Neural progenitor cell (in vitro differentiated cells): ENCODE data around the gene GSG1L. TPM values are rescaled to one million over a fixed set of nuclear protein-coding genes. Genes with fewer than 3 reads are reported as not detected.

ENCODE experiments used
- DNase-seq: peaks from one replicate; pipeline ENCODE4 v3.0.0-alpha.2; 2016; ENCODE audit warnings: low spot score
- H2AFZ ChIP-seq: fragments of 200-600 bp; sonication (generic); replicated peaks from 2 replicates; pipeline ENCODE4 v1.6.1; 2016; ENCODE audit warnings: antibody characterized with exemption
- H3F3A ChIP-seq: fragments of 200-600 bp; sonication (generic); 2 replicates; pipeline ENCODE4 v1.6.1; 2016; ENCODE audit warnings: antibody characterized with exemption, low read depth
- H3K27ac ChIP-seq: fragments of 200-600 bp; sonication (generic); 2 replicates; pipeline ENCODE4 v1.5.1; 2016; ENCODE audit warnings: mild to moderate bottlenecking
- H3K27me3 ChIP-seq: fragments of 200-600 bp; sonication (generic); 2 replicates; pipeline ENCODE4 v1.6.1; 2016; ENCODE audit warnings: mild to moderate bottlenecking, moderate library complexity
- H3K36me3 ChIP-seq: fragments of 200-600 bp; sonication (generic); 2 replicates; pipeline ENCODE4 v1.5.1; 2016
- H3K4me1 ChIP-seq: fragments of 200-600 bp; sonication (generic); 2 replicates; pipeline ENCODE4 v1.6.1; 2016; ENCODE audit warnings: mixed run types
- H3K4me2 ChIP-seq: fragments of 200-600 bp; sonication (generic); 2 replicates; pipeline ENCODE4 v1.6.1; 2016
- H3K4me3 ChIP-seq: fragments of 200-600 bp; sonication (generic); 2 replicates; pipeline ENCODE4 v1.5.1; 2016
- H3K79me2 ChIP-seq: fragments of 200-600 bp; sonication (generic); 2 replicates; pipeline ENCODE4 v1.6.1; 2016; ENCODE audit warnings: low read depth
- H3K9ac ChIP-seq: fragments of 200-600 bp; sonication (generic); 2 replicates; pipeline ENCODE4 v1.6.1; 2016
- H3K9me3 ChIP-seq: fragments of 200-600 bp; sonication (generic); 2 replicates; pipeline ENCODE4 v1.5.1; 2016; ENCODE audit warnings: low read depth
- H4K20me1 ChIP-seq: fragments of 200-600 bp; sonication (generic); 2 replicates; pipeline ENCODE4 v1.6.1; 2016; ENCODE audit warnings: low read depth
- H3K27ac Mint-ChIP-seq: 3 replicates; pipeline ENCODE4 v1.8.0; 2021; ENCODE audit warnings: mixed read lengths
- H3K27me3 Mint-ChIP-seq: 2 replicates; pipeline ENCODE4 v1.8.0; 2022; ENCODE audit warnings: low read depth, mild to moderate bottlenecking, inconsistent platforms, moderate library complexity, mixed read lengths; ENCODE audit not compliant: insufficient read depth
- H3K36me3 Mint-ChIP-seq: 3 replicates; pipeline ENCODE4 v1.8.0; 2021; ENCODE audit warnings: mixed read lengths
- H3K4me1 Mint-ChIP-seq: 3 replicates; pipeline ENCODE4 v1.8.0; 2021; ENCODE audit warnings: mixed read lengths
- H3K4me3 Mint-ChIP-seq: 3 replicates; pipeline ENCODE4 v1.8.0; 2021; ENCODE audit warnings: mild to moderate bottlenecking, moderate library complexity, mixed read lengths
- H3K9me3 Mint-ChIP-seq: 3 replicates; pipeline ENCODE4 v1.8.0; 2020; ENCODE audit warnings: mixed read lengths
- CTCF ChIP-seq: fragments of 200-600 bp; sonication (generic); IDR thresholded peaks from 2 replicates; pipeline ENCODE4 v1.5.1; 2017; ENCODE audit warnings: antibody characterized with exemption, mild to moderate bottlenecking
- EZH2 ChIP-seq: fragments of 200-600 bp; sonication (generic); IDR thresholded peaks from 2 replicates; pipeline ENCODE4 v1.6.1; 2017; ENCODE audit warnings: antibody characterized with exemption, mild to moderate bottlenecking, moderate library complexity
- EZH2phosphoT487 ChIP-seq: fragments of 200-600 bp; sonication (generic); IDR thresholded peaks from 2 replicates; pipeline ENCODE4 v1.6.1; 2017; ENCODE audit warnings: antibody characterized with exemption
- total RNA-seq: library from RNA; depleted of rRNA; stranded (reverse); fragments of >200 nt; gene quantifications from 2 replicates; pipeline ENCODE4 v1.2.3, GENCODE V29; 2015; ENCODE audit warnings: low replicate concordance

The GSG1L gene
- total RNA-seq, 1 donor from 2014 or later = not detected

- H3K79me2 ChIP-seq = no peaks in the 10 kb centered on the region
- H3K4me3 ChIP-seq = no peak overlapping the region
- no peaks in the 10 kb centered on the region for H3K27me3 ChIP-seq
- no peaks in the 10 kb centered on the region for H3K9me3 ChIP-seq
- H3F3A ChIP-seq = no peaks in the 10 kb centered on the region
- no peaks in the 10 kb centered on the region for H3K36me3 ChIP-seq
- Mint-ChIP-seq H3K27ac (no peak overlapping the region), H3K4me3 (no peak overlapping the region), H3K4me1 (peaks cover 2% of the 10 kb centered on the region), H3K9me3 (peaks cover 2% of the 10 kb centered on the region), H3K36me3 (no peaks in the 10 kb centered on the region), H3K27me3 (peaks cover 26% of the 10 kb centered on the region)
- TF ChIP-seq CTCF (no peak), EZH2 (no peak), EZH2phosphoT487 (no peak)
- no peak overlapping the region for H3K4me2 ChIP-seq
- H3K27ac ChIP-seq = no peak overlapping the region
- H4K20me1 ChIP-seq = no peaks in the 10 kb centered on the region
- no peaks in the 10 kb centered on the region for H3K4me1 ChIP-seq
- no peak overlapping the region for H2AFZ ChIP-seq
- no peak for DNase-seq
- H3K9ac ChIP-seq = no peak overlapping the region
Observed at GRCh38 chr16:27805828-27806351, 257.6 kb downstream of the GSG1L start.

- peak overlapping the region; percentile 59 for H3K4me2 ChIP-seq
- H3K27ac ChIP-seq = no peak overlapping the region
- no peak for DNase-seq
- no peaks in the 10 kb centered on the region for H3F3A ChIP-seq
- Mint-ChIP-seq H3K27me3 (peaks cover 21% of the 10 kb centered on the region), H3K9me3 (no peaks in the 10 kb centered on the region), H3K27ac (no peak overlapping the region), H3K36me3 (no peaks in the 10 kb centered on the region), H3K4me1 (peaks cover 2% of the 10 kb centered on the region), H3K4me3 (no peak overlapping the region)
- H3K4me1 ChIP-seq = no peaks in the 10 kb centered on the region
- no peaks in the 10 kb centered on the region for H3K36me3 ChIP-seq
- TF ChIP-seq EZH2 = no peak
- no peak for TF ChIP-seq CTCF
- TF ChIP-seq EZH2phosphoT487 = no peak
- no peak overlapping the region for H3K9ac ChIP-seq
- no peaks in the 10 kb centered on the region for H3K79me2 ChIP-seq
- H3K9me3 ChIP-seq = no peaks in the 10 kb centered on the region
- H3K27me3 ChIP-seq = no peaks in the 10 kb centered on the region
- H3K4me3 ChIP-seq = no peak overlapping the region
- peak overlapping the region; percentile 29 for H2AFZ ChIP-seq
- no peaks in the 10 kb centered on the region for H4K20me1 ChIP-seq
Observed at GRCh38 chr16:27803775-27804549, 259.6 kb downstream of the GSG1L start.

DNA sequence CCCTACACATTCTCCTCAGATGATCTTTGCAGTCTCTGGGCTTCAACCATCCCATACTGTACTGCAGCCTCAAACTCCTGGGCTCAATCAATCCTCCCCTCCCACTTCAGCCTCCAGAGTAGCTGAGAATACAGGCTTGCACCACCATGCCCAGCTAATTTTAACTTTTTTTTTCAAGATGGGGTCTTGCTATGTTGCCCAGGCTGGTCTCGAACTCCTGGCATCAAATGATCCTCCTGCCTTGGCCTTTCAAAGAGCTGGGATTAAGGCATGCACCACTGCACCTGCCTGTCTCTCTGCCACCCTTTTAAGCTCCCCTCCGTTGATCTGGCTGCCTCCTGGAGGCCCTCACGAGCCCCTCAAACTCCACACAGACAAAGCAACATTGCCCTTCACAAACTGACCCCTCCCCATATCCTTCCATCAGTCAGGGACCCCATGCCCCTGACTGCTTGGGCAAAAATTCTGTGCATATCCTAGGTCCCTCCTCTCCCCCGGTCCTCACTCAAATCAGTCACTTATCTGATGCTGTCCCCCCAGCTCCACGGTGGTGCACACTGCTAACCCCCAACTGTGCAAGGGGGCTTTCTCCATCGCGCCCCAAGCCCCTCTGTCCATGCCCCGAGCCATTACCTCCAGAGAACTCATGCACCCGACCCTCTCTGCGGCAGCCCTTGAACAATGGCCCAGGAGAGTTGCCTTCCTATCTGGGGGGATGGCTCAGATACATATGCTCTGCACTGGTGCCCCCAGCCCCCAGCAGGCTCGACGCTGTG, 260.7 kb downstream of the GSG1L start:
- Mint-ChIP-seq H3K27ac (no peak overlapping the region), H3K36me3 (no peaks in the 10 kb centered on the region), H3K27me3 (peaks cover 20% of the 10 kb centered on the region), H3K9me3 (no peaks in the 10 kb centered on the region), H3K4me3 (no peak overlapping the region), H3K4me1 (peaks cover 2% of the 10 kb centered on the region)
- H3K79me2 ChIP-seq = no peaks in the 10 kb centered on the region
- TF ChIP-seq CTCF = no peak
- TF ChIP-seq EZH2phosphoT487 = no peak
- no peak for TF ChIP-seq EZH2
- H3K9ac ChIP-seq = no peak overlapping the region
- H3F3A ChIP-seq = no peaks in the 10 kb centered on the region
- H4K20me1 ChIP-seq = no peaks in the 10 kb centered on the region
- H3K9me3 ChIP-seq = no peaks in the 10 kb centered on the region
- H3K36me3 ChIP-seq = no peaks in the 10 kb centered on the region
- H3K4me3 ChIP-seq = no peak overlapping the region
- no peak overlapping the region for H2AFZ ChIP-seq
- H3K27ac ChIP-seq = no peak overlapping the region
- H3K4me2 ChIP-seq = no peak overlapping the region
- DNase-seq = no peak
- H3K4me1 ChIP-seq = no peaks in the 10 kb centered on the region
- H3K27me3 ChIP-seq = no peaks in the 10 kb centered on the region
